HCT116 (cell line): ENCODE data around the gene RHEX.
"Not testable (repeated sequence)": the region's sequence is repeated elsewhere in the genome, so short reads cannot be mapped to it uniquely, and the experiment has no call there.

ENCODE experiments used
- CEBPB ChIP-seq: IDR thresholded peaks from 2 replicates; pipeline ENCODE4 v1.6.1; 2012; ENCODE audit warnings: low read depth
- EZH2 ChIP-seq: fragments of 200-600 bp; sonication (generic); IDR thresholded peaks from 2 replicates; pipeline ENCODE4 v1.6.1; 2017; ENCODE audit warnings: antibody characterized with exemption, mixed run types
- POLR2A ChIP-seq: IDR thresholded peaks from 2 replicates; pipeline ENCODE4 v1.7.0; 2011; ENCODE audit warnings: borderline replicate concordance; ENCODE audit not compliant: insufficient read depth, insufficient read length; ENCODE audit errors: extremely low read depth
- SRF ChIP-seq: IDR thresholded peaks from 2 replicates; pipeline ENCODE4 v1.6.1; 2012; ENCODE audit warnings: low read depth
- TCF7L2 ChIP-seq: IDR thresholded peaks from 2 replicates; pipeline ENCODE4 v1.7.0; 2011; ENCODE audit warnings: borderline replicate concordance, inconsistent platforms; ENCODE audit not compliant: insufficient read depth, insufficient read length; ENCODE audit errors: extremely low read depth

GRCh38 chr1:206055639-206056323, 2.8 kb downstream of the RHEX start:
- not testable (repeated sequence) for TF ChIP-seq SRF, CEBPB, TCF7L2, POLR2A, EZH2
